SK-N-SH (cell line): ENCODE results near the gene FBXW11. TPM values are rescaled to one million over a fixed set of nuclear protein-coding genes. Genes with fewer than 3 reads are reported as not detected.

Experiments used
- CTCF ChIA-PET: fragments of 300-600, 350-600 bp; formaldehyde crosslinking; extraction: SDS; loops from one replicate; lab custom pipeline; 2021; lab: Yijun Ruan, JAX
- POLR2A ChIA-PET: fragments of 350-600 bp; sonication (Branson Sonifier 250); formaldehyde crosslinking; extraction: SDS; loops from one replicate; lab custom pipeline; 2020; ENCODE audit warnings: antibody characterized with exemption, inconsistent platforms; lab: Yijun Ruan, JAX
- DNase-seq: peaks from one replicate; pipeline ENCODE4 v3.0.0; 2012
- H2AFZ ChIP-seq: fragments of 200-600 bp; sonication (generic); 2 replicates; pipeline ENCODE4 v1.8.1; 2016; ENCODE audit warnings: antibody characterized with exemption, mild to moderate bottlenecking, low read depth
- H3F3A ChIP-seq: fragments of 200-600 bp; sonication (generic); replicated peaks from 2 replicates; pipeline ENCODE3; 2016; ENCODE audit warnings: antibody characterized with exemption, mild to moderate bottlenecking; ENCODE audit not compliant: insufficient read depth
- H3K27ac ChIP-seq, 2 experiments: fragments of 200-500 bp in 1 of 2; fragments of 200-600 bp in 1 of 2; sonication (Bioruptor generic) in 1 of 2; sonication (generic), shearing (Covaris generic) in 1 of 2; 2 replicates each; pipeline versions ENCODE4 v1.5.1 to v1.6.1; 2014 to 2016; ENCODE audit warnings: low read depth in 2 of 2, inconsistent platforms in 1 of 2, low read length in 1 of 2, mild to moderate bottlenecking in 1 of 2, mixed read lengths in 1 of 2
- H3K27me3 ChIP-seq: fragments of 200-600 bp; sonication (generic), shearing (Covaris generic); 2 replicates; pipeline ENCODE4 v1.6.1; 2016; ENCODE audit warnings: mixed run types; ENCODE audit not compliant: insufficient read depth
- H3K36me3 ChIP-seq, 2 experiments: fragments of 200-500 bp in 1 of 2; fragments of 200-600 bp in 1 of 2; sonication (Bioruptor generic) in 1 of 2; sonication (generic) in 1 of 2; replicated peaks in 1 of 2; 2 replicates each; pipeline versions ENCODE3 to v1.5.1; 2014 to 2016; ENCODE audit warnings: low read length in 1 of 2, mild to moderate bottlenecking in 1 of 2; ENCODE audit not compliant: insufficient read depth in 2 of 2, control insufficient read depth in 1 of 2
- H3K4me1 ChIP-seq, 2 experiments: fragments of 200-500 bp in 1 of 2; fragments of 200-600 bp in 1 of 2; sonication (Bioruptor generic) in 1 of 2; sonication (generic), shearing (Covaris generic) in 1 of 2; 2 replicates each; pipeline versions ENCODE4 v1.5.1 to v1.6.1; 2014 to 2016; ENCODE audit warnings: low read depth in 1 of 2, low read length in 1 of 2, mixed run types in 1 of 2; ENCODE audit not compliant: insufficient read depth in 2 of 2, control insufficient read depth in 1 of 2
- H3K4me2 ChIP-seq: fragments of 200-600 bp; sonication (generic), shearing (Covaris generic); 2 replicates; pipeline ENCODE4 v1.6.1; 2017; ENCODE audit warnings: mixed run types
- H3K4me3 ChIP-seq, 2 experiments: fragments of 200-500 bp in 1 of 2; fragments of 200-600 bp in 1 of 2; sonication (Bioruptor generic) in 1 of 2; sonication (generic), shearing (Covaris generic) in 1 of 2; 2 replicates each; pipeline versions ENCODE4 v1.5.1 to v1.8.1; 2014 to 2016; ENCODE audit warnings: low read depth in 2 of 2, inconsistent platforms in 1 of 2, low read length in 1 of 2, mild to moderate bottlenecking in 1 of 2, mixed read lengths in 1 of 2, moderate library complexity in 1 of 2
- H3K79me2 ChIP-seq: fragments of 200-600 bp; sonication (generic); 2 replicates; pipeline ENCODE4 v1.8.1; 2017; ENCODE audit warnings: mild to moderate bottlenecking; ENCODE audit not compliant: insufficient read depth
- H3K9ac ChIP-seq: fragments of 200-600 bp; sonication (generic); 2 replicates; pipeline ENCODE4 v1.6.1; 2017; ENCODE audit warnings: mixed run types
- H3K9me2 ChIP-seq: fragments of 200-600 bp; sonication (generic); 2 replicates; pipeline ENCODE4 v1.6.1; 2017; ENCODE audit warnings: mixed run types
- H3K9me3 ChIP-seq: fragments of 200-600 bp; sonication (generic); 2 replicates; pipeline ENCODE4 v1.6.1; 2017; ENCODE audit warnings: mixed run types, mild to moderate bottlenecking, moderate library complexity
- H4K20me1 ChIP-seq: fragments of 200-600 bp; sonication (generic); 2 replicates; pipeline ENCODE4 v1.6.1; 2017; ENCODE audit warnings: mild to moderate bottlenecking, mixed run types; ENCODE audit not compliant: insufficient read depth
- CHD2 ChIP-seq: fragments of 150-350 bp; IDR thresholded peaks from 2 replicates; pipeline ENCODE4 v1.6.1; 2018; ENCODE audit warnings: low read length; ENCODE audit not compliant: partially characterized antibody
- ELF1 ChIP-seq: IDR thresholded peaks from 2 replicates; pipeline ENCODE4 v1.4.0; 2012
- EP300 ChIP-seq, 2 experiments: IDR thresholded peaks; 2 replicates each; pipeline versions ENCODE4 v1.4.0 to v1.6.1; 2012; ENCODE audit warnings: borderline replicate concordance in 1 of 2, low read depth in 1 of 2, low read length in 1 of 2
- EZH2phosphoT487 ChIP-seq: fragments of 200-600 bp; sonication (generic); IDR thresholded peaks from 2 replicates; pipeline ENCODE4 v1.6.1; 2017; ENCODE audit warnings: low read depth, mixed run types, mild to moderate bottlenecking, antibody characterized with exemption, moderate library complexity, borderline replicate concordance
- FOSL2 ChIP-seq: IDR thresholded peaks from 2 replicates; pipeline ENCODE4 v1.4.0; 2012; ENCODE audit warnings: low read depth, mild to moderate bottlenecking, moderate library complexity, borderline replicate concordance
- GABPA ChIP-seq: IDR thresholded peaks from 2 replicates; pipeline ENCODE4 v1.4.0; 2012; ENCODE audit warnings: low read depth, mild to moderate bottlenecking
- JUND ChIP-seq: IDR thresholded peaks from 2 replicates; pipeline ENCODE4 v1.4.0; 2012
- MEF2A ChIP-seq: IDR thresholded peaks from 2 replicates; pipeline ENCODE4 v1.4.0; 2012; ENCODE audit warnings: low read depth, borderline replicate concordance
- MXI1 ChIP-seq: IDR thresholded peaks from 2 replicates; pipeline ENCODE4 v1.6.1; 2012; ENCODE audit warnings: mild to moderate bottlenecking, low read depth, low read length, improper control_type of control experiment
- NRF1 ChIP-seq: IDR thresholded peaks from 2 replicates; pipeline ENCODE4 v1.6.1; 2012; ENCODE audit warnings: low read depth, mild to moderate bottlenecking, low read length
- POLR2AphosphoS5 ChIP-seq: IDR thresholded peaks from 2 replicates; pipeline ENCODE4 v1.6.1; 2012; ENCODE audit warnings: low read depth, low read length
- RAD21 ChIP-seq: IDR thresholded peaks from 2 replicates; pipeline ENCODE4 v1.6.1; 2012; ENCODE audit warnings: mild to moderate bottlenecking, low read length
- RCOR1 ChIP-seq: fragments of 150-350 bp; IDR thresholded peaks from 2 replicates; pipeline ENCODE4 v1.6.1; 2017; ENCODE audit warnings: antibody characterized with exemption, low read length
- RFX5 ChIP-seq: IDR thresholded peaks from 2 replicates; pipeline ENCODE4 v1.6.1; 2012; ENCODE audit warnings: mild to moderate bottlenecking, improper control_type of control experiment, low read length
- RXRA ChIP-seq: IDR thresholded peaks from 2 replicates; pipeline ENCODE4 v1.4.0; 2012; ENCODE audit warnings: low read depth, mild to moderate bottlenecking, borderline replicate concordance
- TAF1 ChIP-seq: IDR thresholded peaks from 2 replicates; pipeline ENCODE4 v1.6.1; 2012; ENCODE audit warnings: low read depth, mild to moderate bottlenecking, low read length, moderate library complexity, borderline replicate concordance
- WGBS: methylation state at CpG from one replicate; pipeline ENCODE4 v1.1.6; 2017; ENCODE audit warnings: low lambda C conversion rate; 5-methylcytosine and 5-hydroxymethylcytosine counted together
- polyA plus RNA-seq, 3 experiments: library from polyadenylated mRNA; depleted of rRNA; stranded (reverse); fragments of >200 nt; gene quantifications; 2 replicates each; pipeline ENCODE4 v1.2.3, GENCODE V29; 2012
- TF ChIP-seq, protein P1 (sequence below): fragments of 150-350 bp; IDR thresholded peaks from 2 replicates; pipeline ENCODE4 v1.6.1; 2016; ENCODE audit warnings: mild to moderate bottlenecking, low read depth, low read length
- TF ChIP-seq, protein P2 (sequence below): IDR thresholded peaks from 2 replicates; pipeline ENCODE4 v1.4.0; 2012; ENCODE audit warnings: low read depth
- TF ChIP-seq, protein P3 (sequence below): IDR thresholded peaks from 2 replicates; pipeline ENCODE4; 2012
- TF ChIP-seq, protein P4 (sequence below): IDR thresholded peaks from 2 replicates; pipeline ENCODE4 v1.4.0; 2012; ENCODE audit warnings: low read depth, borderline replicate concordance
- TF ChIP-seq, protein P5 (sequence below): IDR thresholded peaks from 2 replicates; pipeline ENCODE4 v1.4.0; 2012; ENCODE audit warnings: low read depth, borderline replicate concordance
- TF ChIP-seq, protein P6 (sequence below): fragments of 200-600 bp; sonication (generic); IDR thresholded peaks from 2 replicates; pipeline ENCODE4 v1.6.1; 2017; ENCODE audit warnings: antibody characterized with exemption, mild to moderate bottlenecking, moderate library complexity

The FBXW11 gene
- polyA plus RNA-seq, 1 of the 3 experiments (the other 2 are of a cell fraction): 37.5 TPM

DNA sequence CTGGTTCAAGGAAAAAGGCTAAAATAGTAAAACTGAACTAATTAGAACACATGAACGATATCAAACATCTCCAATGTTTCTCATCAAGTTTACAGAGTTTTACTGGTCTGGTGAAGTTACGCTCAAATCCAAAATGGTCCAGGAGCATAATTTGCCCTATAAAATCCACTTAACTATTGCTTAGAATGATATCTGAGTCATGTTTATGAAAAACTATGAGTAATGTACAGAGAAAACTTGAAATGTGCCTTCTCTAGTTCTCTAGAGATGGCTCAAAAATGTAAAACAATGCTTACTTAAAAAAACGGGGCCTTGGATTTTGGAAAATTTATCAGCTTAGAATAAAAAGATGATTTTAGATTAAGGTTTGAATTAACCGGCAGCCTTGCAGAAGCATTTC, 108.1 kb downstream of the FBXW11 start:
- no peak overlapping the region for H2AFZ ChIP-seq
- peaks cover 38% of the 10 kb centered on the region for H3K79me2 ChIP-seq
- ChIA-PET CTCF (interaction anchor here (0.6 to 1.9 kb wide), 10 partner anchors 9 to 599 kb away, joined by 3 to 11 read pairs (median 4); partner anchors contain the start of gene FGF18), POLR2A (no interaction called here)
- no peak overlapping the region for H3K9ac ChIP-seq
- peaks cover 2 to 11% of the 10 kb centered on the region in 2 experiments; a peak in 3 of 4 replicates for H3K4me1 ChIP-seq
- peaks cover 11% of the 10 kb centered on the region for H3F3A ChIP-seq
- TF ChIP-seq RAD21: no peak
- no peak for TF ChIP-seq RFX5
- TF ChIP-seq JUND: no peak
- no peak for TF ChIP-seq POLR2AphosphoS5
- TF ChIP-seq, protein P1, sequence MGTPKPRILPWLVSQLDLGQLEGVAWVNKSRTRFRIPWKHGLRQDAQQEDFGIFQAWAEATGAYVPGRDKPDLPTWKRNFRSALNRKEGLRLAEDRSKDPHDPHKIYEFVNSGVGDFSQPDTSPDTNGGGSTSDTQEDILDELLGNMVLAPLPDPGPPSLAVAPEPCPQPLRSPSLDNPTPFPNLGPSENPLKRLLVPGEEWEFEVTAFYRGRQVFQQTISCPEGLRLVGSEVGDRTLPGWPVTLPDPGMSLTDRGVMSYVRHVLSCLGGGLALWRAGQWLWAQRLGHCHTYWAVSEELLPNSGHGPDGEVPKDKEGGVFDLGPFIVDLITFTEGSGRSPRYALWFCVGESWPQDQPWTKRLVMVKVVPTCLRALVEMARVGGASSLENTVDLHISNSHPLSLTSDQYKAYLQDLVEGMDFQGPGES: no peak
- TF ChIP-seq MXI1: no peak
- no peak for TF ChIP-seq GABPA
- TF ChIP-seq, protein P2, sequence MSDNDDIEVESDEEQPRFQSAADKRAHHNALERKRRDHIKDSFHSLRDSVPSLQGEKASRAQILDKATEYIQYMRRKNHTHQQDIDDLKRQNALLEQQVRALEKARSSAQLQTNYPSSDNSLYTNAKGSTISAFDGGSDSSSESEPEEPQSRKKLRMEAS: no peak
- TF ChIP-seq FOSL2: no peak
- peaks cover 18% of the 10 kb centered on the region in 2 experiments for H3K36me3 ChIP-seq
- no peak overlapping the region for H3K4me2 ChIP-seq
- H3K4me3 ChIP-seq: no peak overlapping the region
- DNase-seq: no peak
- 89% methylated on average over 4 of the region's 4 CpGs for WGBS
- no peaks in the 10 kb centered on the region for H3K9me3 ChIP-seq
- H3K27me3 ChIP-seq: no peaks in the 10 kb centered on the region
- H4K20me1 ChIP-seq: peaks cover 68% of the 10 kb centered on the region
- H3K9me2 ChIP-seq: no peaks in the 10 kb centered on the region
- no peak overlapping the region for H3K27ac ChIP-seq

DNA sequence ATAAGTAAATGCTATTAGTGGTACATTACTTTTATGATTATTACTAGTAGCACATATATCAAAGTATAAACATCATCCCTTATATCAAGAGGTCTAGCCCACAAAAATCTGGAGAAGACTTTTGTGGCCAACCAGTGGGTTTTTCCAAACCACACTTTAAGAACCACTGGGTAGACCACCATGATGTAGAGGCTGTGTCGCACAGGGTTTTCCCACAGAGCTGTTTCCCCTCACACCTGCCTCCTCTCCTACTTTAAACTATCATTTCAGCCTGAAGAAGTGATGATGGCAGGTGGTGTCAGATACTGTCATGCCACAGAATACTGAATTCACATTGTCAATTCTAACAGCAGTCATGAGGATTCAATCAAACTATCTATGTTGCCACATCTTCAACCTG, 109.2 kb downstream of the FBXW11 start:
- no peak overlapping the region for H3K9ac ChIP-seq
- peaks cover 63% of the 10 kb centered on the region for H4K20me1 ChIP-seq
- H3K4me3 ChIP-seq: no peak overlapping the region
- H3K9me3 ChIP-seq: no peaks in the 10 kb centered on the region
- WGBS: 100% methylated on average over 1 of the region's 1 CpG
- ChIA-PET POLR2A (no interaction called here), CTCF (no interaction called here)
- H2AFZ ChIP-seq: no peak overlapping the region
- no peaks in the 10 kb centered on the region for H3K9me2 ChIP-seq
- peaks cover 27% of the 10 kb centered on the region for H3K79me2 ChIP-seq
- DNase-seq: no peak
- H3K27me3 ChIP-seq: no peaks in the 10 kb centered on the region
- H3K4me2 ChIP-seq: no peak overlapping the region
- peaks cover 2 to 11% of the 10 kb centered on the region in 2 experiments; a peak in 3 of 4 replicates for H3K4me1 ChIP-seq
- no peak overlapping the region for H3K27ac ChIP-seq
- H3K36me3 ChIP-seq: peaks cover 20 to 21% of the 10 kb centered on the region in 2 experiments
- peaks cover 11% of the 10 kb centered on the region for H3F3A ChIP-seq
- TF ChIP-seq JUND: no peak
- TF ChIP-seq RCOR1: no peak
- TF ChIP-seq MXI1: no peak
- TF ChIP-seq GABPA: no peak
- TF ChIP-seq TAF1: no peak
- TF ChIP-seq, protein P3, sequence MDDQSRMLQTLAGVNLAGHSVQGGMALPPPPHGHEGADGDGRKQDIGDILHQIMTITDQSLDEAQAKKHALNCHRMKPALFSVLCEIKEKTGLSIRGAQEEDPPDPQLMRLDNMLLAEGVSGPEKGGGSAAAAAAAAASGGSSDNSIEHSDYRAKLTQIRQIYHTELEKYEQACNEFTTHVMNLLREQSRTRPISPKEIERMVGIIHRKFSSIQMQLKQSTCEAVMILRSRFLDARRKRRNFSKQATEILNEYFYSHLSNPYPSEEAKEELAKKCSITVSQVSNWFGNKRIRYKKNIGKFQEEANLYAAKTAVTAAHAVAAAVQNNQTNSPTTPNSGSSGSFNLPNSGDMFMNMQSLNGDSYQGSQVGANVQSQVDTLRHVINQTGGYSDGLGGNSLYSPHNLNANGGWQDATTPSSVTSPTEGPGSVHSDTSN: no peak
- no peak for TF ChIP-seq MEF2A
- no peak for TF ChIP-seq CHD2
- TF ChIP-seq, protein P4, sequence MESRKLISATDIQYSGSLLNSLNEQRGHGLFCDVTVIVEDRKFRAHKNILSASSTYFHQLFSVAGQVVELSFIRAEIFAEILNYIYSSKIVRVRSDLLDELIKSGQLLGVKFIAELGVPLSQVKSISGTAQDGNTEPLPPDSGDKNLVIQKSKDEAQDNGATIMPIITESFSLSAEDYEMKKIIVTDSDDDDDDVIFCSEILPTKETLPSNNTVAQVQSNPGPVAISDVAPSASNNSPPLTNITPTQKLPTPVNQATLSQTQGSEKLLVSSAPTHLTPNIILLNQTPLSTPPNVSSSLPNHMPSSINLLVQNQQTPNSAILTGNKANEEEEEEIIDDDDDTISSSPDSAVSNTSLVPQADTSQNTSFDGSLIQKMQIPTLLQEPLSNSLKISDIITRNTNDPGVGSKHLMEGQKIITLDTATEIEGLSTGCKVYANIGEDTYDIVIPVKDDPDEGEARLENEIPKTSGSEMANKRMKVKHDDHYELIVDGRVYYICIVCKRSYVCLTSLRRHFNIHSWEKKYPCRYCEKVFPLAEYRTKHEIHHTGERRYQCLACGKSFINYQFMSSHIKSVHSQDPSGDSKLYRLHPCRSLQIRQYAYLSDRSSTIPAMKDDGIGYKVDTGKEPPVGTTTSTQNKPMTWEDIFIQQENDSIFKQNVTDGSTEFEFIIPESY: no peak
- TF ChIP-seq POLR2AphosphoS5: no peak
- TF ChIP-seq, protein P5, sequence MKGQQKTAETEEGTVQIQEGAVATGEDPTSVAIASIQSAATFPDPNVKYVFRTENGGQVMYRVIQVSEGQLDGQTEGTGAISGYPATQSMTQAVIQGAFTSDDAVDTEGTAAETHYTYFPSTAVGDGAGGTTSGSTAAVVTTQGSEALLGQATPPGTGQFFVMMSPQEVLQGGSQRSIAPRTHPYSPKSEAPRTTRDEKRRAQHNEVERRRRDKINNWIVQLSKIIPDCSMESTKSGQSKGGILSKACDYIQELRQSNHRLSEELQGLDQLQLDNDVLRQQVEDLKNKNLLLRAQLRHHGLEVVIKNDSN: no peak
- TF ChIP-seq RXRA: no peak
- TF ChIP-seq EP300 (IDR thresholded peaks at IDR 0.05; ENCODE audit: borderline replicate concordance in 1 of 2, low read depth in 1 of 2, low read length in 1 of 2): no peak
- TF ChIP-seq ELF1: no peak
- TF ChIP-seq EZH2phosphoT487: no peak
- TF ChIP-seq, protein P6, sequence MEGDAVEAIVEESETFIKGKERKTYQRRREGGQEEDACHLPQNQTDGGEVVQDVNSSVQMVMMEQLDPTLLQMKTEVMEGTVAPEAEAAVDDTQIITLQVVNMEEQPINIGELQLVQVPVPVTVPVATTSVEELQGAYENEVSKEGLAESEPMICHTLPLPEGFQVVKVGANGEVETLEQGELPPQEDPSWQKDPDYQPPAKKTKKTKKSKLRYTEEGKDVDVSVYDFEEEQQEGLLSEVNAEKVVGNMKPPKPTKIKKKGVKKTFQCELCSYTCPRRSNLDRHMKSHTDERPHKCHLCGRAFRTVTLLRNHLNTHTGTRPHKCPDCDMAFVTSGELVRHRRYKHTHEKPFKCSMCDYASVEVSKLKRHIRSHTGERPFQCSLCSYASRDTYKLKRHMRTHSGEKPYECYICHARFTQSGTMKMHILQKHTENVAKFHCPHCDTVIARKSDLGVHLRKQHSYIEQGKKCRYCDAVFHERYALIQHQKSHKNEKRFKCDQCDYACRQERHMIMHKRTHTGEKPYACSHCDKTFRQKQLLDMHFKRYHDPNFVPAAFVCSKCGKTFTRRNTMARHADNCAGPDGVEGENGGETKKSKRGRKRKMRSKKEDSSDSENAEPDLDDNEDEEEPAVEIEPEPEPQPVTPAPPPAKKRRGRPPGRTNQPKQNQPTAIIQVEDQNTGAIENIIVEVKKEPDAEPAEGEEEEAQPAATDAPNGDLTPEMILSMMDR: no peak
- TF ChIP-seq NRF1: no peak
